ENCODE results near the gene MED16. TPM values are rescaled to one million over a fixed set of nuclear protein-coding genes. Genes with fewer than 3 reads are reported as not detected.

MED16 gene
- total RNA-seq, 1 experiment from 2014 or later = 22.4 TPM

- Mint-ChIP-seq H3K36me3 (ENCODE audit: insufficient read depth, unreplicated experiment) (peaks cover 38% of the 10 kb centered on the region), H3K9me3 (ENCODE audit: low read depth, unreplicated experiment) (no peaks in the 10 kb centered on the region), H3K4me3 (ENCODE audit: low read depth, unreplicated experiment) (no peak overlapping the region), H3K27ac (ENCODE audit: unreplicated experiment) (no peak overlapping the region), H3K27me3 (ENCODE audit: unreplicated experiment) (no peaks in the 10 kb centered on the region), H3K4me1 (ENCODE audit: low read depth, unreplicated experiment) (no peaks in the 10 kb centered on the region)
- CTCF ChIA-PET = no interaction called here
- no peak for DNase-seq
- no TSS peak for BruUV-seq (replicated peaks)
- TF ChIP-seq CTCF (IDR thresholded peaks at IDR 0.05; ENCODE audit: unreplicated experiment) = no peak
- intact Hi-C loops (cut with micrococcal nuclease; ENCODE audit: unreplicated experiment) = no loop called here
Measured at GRCh38 chr19:900302-901111, 7.5 kb upstream of the MED16 start.

- H3K9me3 Mint-ChIP-seq (ENCODE audit: low read depth, unreplicated experiment) = no peaks in the 10 kb centered on the region
- H3K27ac Mint-ChIP-seq (ENCODE audit: unreplicated experiment) = no peak overlapping the region
- DNase-seq = no peak
- H3K27me3 Mint-ChIP-seq (ENCODE audit: unreplicated experiment) = no peaks in the 10 kb centered on the region
- no peak overlapping the region for H3K4me3 Mint-ChIP-seq (ENCODE audit: low read depth, unreplicated experiment)
- no peaks in the 10 kb centered on the region for H3K4me1 Mint-ChIP-seq (ENCODE audit: low read depth, unreplicated experiment)
- no peak for TF ChIP-seq CTCF (IDR thresholded peaks at IDR 0.05; ENCODE audit: unreplicated experiment)
- intact Hi-C loops (cut with micrococcal nuclease; ENCODE audit: unreplicated experiment) = no loop called here
- no TSS peak for BruUV-seq (replicated peaks)
- H3K36me3 Mint-ChIP-seq (ENCODE audit: insufficient read depth, unreplicated experiment) = peaks cover 41% of the 10 kb centered on the region
- CTCF ChIA-PET = no interaction called here
Measured at GRCh38 chr19:900043-900301, 7.0 kb upstream of the MED16 start.

- DNase-seq = no peak
- H3K27me3 Mint-ChIP-seq (ENCODE audit: unreplicated experiment) = no peaks in the 10 kb centered on the region
- CTCF ChIA-PET = interaction anchor here (0.7 kb wide), 1 partner anchor 86 kb away, joined by 4 read pairs; no protein-coding TSS in a partner anchor
- no peak overlapping the region for H3K4me3 Mint-ChIP-seq (ENCODE audit: low read depth, unreplicated experiment)
- H3K27ac Mint-ChIP-seq (ENCODE audit: unreplicated experiment) = no peak overlapping the region
- intact Hi-C loops (cut with micrococcal nuclease; ENCODE audit: unreplicated experiment) = no loop called here
- BruUV-seq (replicated peaks) = no TSS peak
- no peaks in the 10 kb centered on the region for H3K9me3 Mint-ChIP-seq (ENCODE audit: low read depth, unreplicated experiment)
- no peaks in the 10 kb centered on the region for H3K4me1 Mint-ChIP-seq (ENCODE audit: low read depth, unreplicated experiment)
- peaks cover 41% of the 10 kb centered on the region for H3K36me3 Mint-ChIP-seq (ENCODE audit: insufficient read depth, unreplicated experiment)
- TF ChIP-seq CTCF (IDR thresholded peaks at IDR 0.05; ENCODE audit: unreplicated experiment) = no peak
Measured at GRCh38 chr19:899336-900042, 6.5 kb upstream of the MED16 start.

GRCh38 chr19:898663-899062, 5.7 kb upstream of the MED16 start:
- intact Hi-C loops (cut with micrococcal nuclease; ENCODE audit: unreplicated experiment) = no loop called here
- no TSS peak for BruUV-seq (replicated peaks)
- Mint-ChIP-seq H3K27ac (ENCODE audit: unreplicated experiment) (no peak overlapping the region), H3K36me3 (ENCODE audit: insufficient read depth, unreplicated experiment) (peaks cover 40% of the 10 kb centered on the region), H3K4me3 (ENCODE audit: low read depth, unreplicated experiment) (no peak overlapping the region), H3K9me3 (ENCODE audit: low read depth, unreplicated experiment) (no peaks in the 10 kb centered on the region), H3K27me3 (ENCODE audit: unreplicated experiment) (no peaks in the 10 kb centered on the region), H3K4me1 (ENCODE audit: low read depth, unreplicated experiment) (no peaks in the 10 kb centered on the region)
- CTCF ChIA-PET = interaction anchor here (0.6 kb wide), 1 partner anchor 466 kb away, joined by 3 read pairs; no protein-coding TSS in a partner anchor
- TF ChIP-seq CTCF (IDR thresholded peaks at IDR 0.05; ENCODE audit: unreplicated experiment) = no peak
- DNase-seq = no peak

Measured in Calu3 (cell line).